IMR-90 (cell line): Measurements from ENCODE around the gene VAC14. TPM values are rescaled to one million over a fixed set of nuclear protein-coding genes. Genes with fewer than 3 reads are reported as not detected.
A peak's percentile ranks its signal among the peaks of the same experiment; 100 is the strongest.

Experiments
- ATAC-seq: fragments of 200-7000 bp; cut with Tn5 transposase; 2 replicates; pipeline ENCODE4 v1.9.1; 2020; ENCODE audit warnings: low read depth, mild to moderate bottlenecking, moderate library complexity
- BruUV-seq: library from RNA; stranded (reverse); fragments of 400-500 nt; replicated peaks from 2 replicates; lab custom pipeline; 2021; lab: Mats Ljungman, UMichigan
- CTCF ChIA-PET: fragments of 300-600 bp; formaldehyde crosslinking; extraction: SDS; loops from one replicate; lab custom pipeline; 2021; ENCODE audit warnings: antibody characterized with exemption; lab: Yijun Ruan, JAX
- POLR2A ChIA-PET: fragments of 300-600 bp; sonication (Branson Sonifier 250); formaldehyde crosslinking; loops from one replicate; lab custom pipeline; 2022; ENCODE audit warnings: antibody characterized with exemption; ENCODE audit not compliant: unreplicated experiment; lab: Charles Lee
- DNase-seq: peaks from one replicate; pipeline ENCODE4 v3.0.0; 2013
- H2AFZ ChIP-seq: replicated peaks from 2 replicates; pipeline ENCODE3; 2013; ENCODE audit warnings: low read length, mild to moderate bottlenecking; ENCODE audit not compliant: poor library complexity
- H2AK5ac ChIP-seq: 2 replicates; pipeline ENCODE4 v1.6.1; 2013; ENCODE audit warnings: low read depth, low read length, inconsistent platforms
- H2AK9ac ChIP-seq: replicated peaks from 2 replicates; pipeline ENCODE3; 2013; ENCODE audit warnings: mild to moderate bottlenecking, low read depth, low read length, moderate library complexity; ENCODE audit not compliant: poor library complexity
- H2BK120ac ChIP-seq: 2 replicates; pipeline ENCODE4 v1.6.1; 2013; ENCODE audit warnings: low read depth, low read length, inconsistent platforms
- H2BK15ac ChIP-seq: 3 replicates; pipeline ENCODE4 v1.6.1; 2013; ENCODE audit warnings: low read depth, low read length, inconsistent platforms
- H2BK20ac ChIP-seq: 2 replicates; pipeline ENCODE4 v1.6.1; 2013; ENCODE audit warnings: low read depth, mild to moderate bottlenecking, inconsistent platforms, low read length, moderate library complexity
- H2BK5ac ChIP-seq: 2 replicates; pipeline ENCODE4 v1.6.1; 2013; ENCODE audit warnings: mild to moderate bottlenecking, low read depth, low read length, inconsistent platforms; ENCODE audit not compliant: poor library complexity, severe bottlenecking
- H3K14ac ChIP-seq: replicated peaks from 2 replicates; pipeline ENCODE4 v1.6.1; 2013; ENCODE audit warnings: low read depth, low read length, inconsistent platforms
- H3K18ac ChIP-seq: 2 replicates; pipeline ENCODE4 v1.6.1; 2013; ENCODE audit warnings: low read depth, low read length, control low read depth
- H3K23ac ChIP-seq: 2 replicates; pipeline ENCODE4 v1.6.1; 2013; ENCODE audit warnings: low read depth, low read length, inconsistent platforms
- H3K27ac ChIP-seq: 2 replicates; pipeline ENCODE4 v1.5.1; 2013; ENCODE audit warnings: mild to moderate bottlenecking, control low read depth, low read length; ENCODE audit not compliant: insufficient read depth
- H3K27me3 ChIP-seq: 2 replicates; pipeline ENCODE4 v1.6.1; 2013; ENCODE audit warnings: low read length; ENCODE audit not compliant: control insufficient read depth, insufficient read depth
- H3K36me3 ChIP-seq: 2 replicates; pipeline ENCODE4 v1.6.1; 2013; ENCODE audit warnings: low read length, mixed read lengths; ENCODE audit not compliant: control insufficient read depth, insufficient read depth
- H3K4ac ChIP-seq: 2 replicates; pipeline ENCODE4 v1.6.1; 2013; ENCODE audit warnings: low read depth, low read length, inconsistent platforms
- H3K4me1 ChIP-seq: 2 replicates; pipeline ENCODE4 v1.6.1; 2013; ENCODE audit warnings: low read length, mixed read lengths; ENCODE audit not compliant: control insufficient read depth, insufficient read depth
- H3K4me2 ChIP-seq: 2 replicates; pipeline ENCODE4 v1.6.1; 2013; ENCODE audit warnings: low read depth, mild to moderate bottlenecking, control low read depth, low read length, moderate library complexity
- H3K4me3 ChIP-seq: 2 replicates; pipeline ENCODE4 v1.5.1; 2013; ENCODE audit warnings: low read depth, mild to moderate bottlenecking, control low read depth, low read length, moderate library complexity; ENCODE audit not compliant: insufficient read depth
- H3K56ac ChIP-seq: 2 replicates; pipeline ENCODE4 v1.6.1; 2013; ENCODE audit warnings: low read length, inconsistent platforms; ENCODE audit not compliant: insufficient read depth; ENCODE audit errors: extremely low read depth
- H3K79me1 ChIP-seq, 2 experiments: 2 replicates each; pipeline ENCODE4 v1.6.1; 2013; ENCODE audit warnings: low read length in 2 of 2, inconsistent platforms in 1 of 2, low read depth in 1 of 2
- H3K9ac ChIP-seq: 2 replicates; pipeline ENCODE4 v1.6.1; 2013; ENCODE audit warnings: low read depth, low read length, control low read depth
- H3K9me1 ChIP-seq: 2 replicates; pipeline ENCODE4 v1.6.1; 2013; ENCODE audit warnings: low read length, inconsistent platforms; ENCODE audit not compliant: insufficient read depth
- H3K9me3 ChIP-seq: 2 replicates; pipeline ENCODE4 v1.6.1; 2013; ENCODE audit warnings: low read length; ENCODE audit not compliant: control insufficient read depth, insufficient read depth
- H4K20me1 ChIP-seq: 2 replicates; pipeline ENCODE4 v1.6.1; 2013; ENCODE audit warnings: low read length, inconsistent platforms; ENCODE audit not compliant: insufficient read depth
- H4K5ac ChIP-seq: 2 replicates; pipeline ENCODE4 v1.6.1; 2013; ENCODE audit warnings: mild to moderate bottlenecking, low read depth, low read length, control low read depth
- H4K8ac ChIP-seq, 2 experiments: 2 replicates each; pipeline ENCODE4 v1.6.1; 2013; ENCODE audit warnings: low read depth in 2 of 2, low read length in 2 of 2, control low read depth in 1 of 2, inconsistent platforms in 1 of 2
- H4K91ac ChIP-seq: 2 replicates; pipeline ENCODE4 v1.6.1; 2013; ENCODE audit warnings: low read depth, low read length, inconsistent platforms; ENCODE audit not compliant: insufficient read depth
- POLR2A ChIP-seq: IDR thresholded peaks from 2 replicates; pipeline ENCODE4 v1.6.1; 2012; ENCODE audit warnings: mild to moderate bottlenecking, low read depth, low read length
- RAD21 ChIP-seq: IDR thresholded peaks from 2 replicates; pipeline ENCODE4 v1.6.1; 2012; ENCODE audit warnings: low read length, improper control_type of control experiment
- RFX5 ChIP-seq: IDR thresholded peaks from 2 replicates; pipeline ENCODE4 v1.8.0; 2012; ENCODE audit warnings: low read depth, mild to moderate bottlenecking, low read length, moderate library complexity
- WGBS, 2 experiments: methylation state at CpG; one replicate each; pipeline versions ENCODE4 v1.1.5 to v1.1.7; 2013; ENCODE audit warnings: missing lambda C conversion rate in 2 of 2; ENCODE audit not compliant: insufficient read length in 1 of 2; ENCODE audit errors: extremely low coverage in 2 of 2; 5-methylcytosine and 5-hydroxymethylcytosine counted together
- dilution Hi-C: fragments of 300-500 bp; cut with HindIII; formaldehyde crosslinking; loops from one replicate; pipeline ENCODE4 v1.14.3; 2018; ENCODE audit warnings: low sequenced_read_pairs; ENCODE audit not compliant: unreplicated experiment
- in situ Hi-C: fragments of 300-500 bp; cut with MboI; formaldehyde crosslinking; loops from 3 replicates; pipeline ENCODE4 v1.14.3; 2019; ENCODE audit warnings: low sequenced_read_pairs, inconsistent platforms, mixed read lengths
- intact Hi-C: fragments of 100-400 bp; cut with micrococcal nuclease; formaldehyde crosslinking; loops from 2 replicates; pipeline ENCODE4 v1.10.0; 2022
- polyA plus RNA-seq, 3 experiments: library from polyadenylated mRNA; depleted of rRNA; stranded (reverse); fragments of >200 nt; gene quantifications; 2 replicates each; pipeline ENCODE4 v1.2.3, GENCODE V29; 2012; ENCODE audit warnings: low replicate concordance in 1 of 3
- total RNA-seq: library from RNA; depleted of rRNA; stranded (reverse); fragments of >200 nt; gene quantifications from 2 replicates; pipeline ENCODE4 v1.2.3, GENCODE V29; 2012
- TF ChIP-seq, protein P1 (sequence below): fragments of 150-350 bp; IDR thresholded peaks from 2 replicates; pipeline ENCODE4 v1.6.1; 2016; ENCODE audit warnings: low read depth, mild to moderate bottlenecking, low read length, moderate library complexity, borderline replicate concordance

The VAC14 gene
- total and polyA plus RNA-seq, 2 of the 4 experiments (the other 2 are of a cell fraction), result 21.1 to 40.2 TPM

DNA sequence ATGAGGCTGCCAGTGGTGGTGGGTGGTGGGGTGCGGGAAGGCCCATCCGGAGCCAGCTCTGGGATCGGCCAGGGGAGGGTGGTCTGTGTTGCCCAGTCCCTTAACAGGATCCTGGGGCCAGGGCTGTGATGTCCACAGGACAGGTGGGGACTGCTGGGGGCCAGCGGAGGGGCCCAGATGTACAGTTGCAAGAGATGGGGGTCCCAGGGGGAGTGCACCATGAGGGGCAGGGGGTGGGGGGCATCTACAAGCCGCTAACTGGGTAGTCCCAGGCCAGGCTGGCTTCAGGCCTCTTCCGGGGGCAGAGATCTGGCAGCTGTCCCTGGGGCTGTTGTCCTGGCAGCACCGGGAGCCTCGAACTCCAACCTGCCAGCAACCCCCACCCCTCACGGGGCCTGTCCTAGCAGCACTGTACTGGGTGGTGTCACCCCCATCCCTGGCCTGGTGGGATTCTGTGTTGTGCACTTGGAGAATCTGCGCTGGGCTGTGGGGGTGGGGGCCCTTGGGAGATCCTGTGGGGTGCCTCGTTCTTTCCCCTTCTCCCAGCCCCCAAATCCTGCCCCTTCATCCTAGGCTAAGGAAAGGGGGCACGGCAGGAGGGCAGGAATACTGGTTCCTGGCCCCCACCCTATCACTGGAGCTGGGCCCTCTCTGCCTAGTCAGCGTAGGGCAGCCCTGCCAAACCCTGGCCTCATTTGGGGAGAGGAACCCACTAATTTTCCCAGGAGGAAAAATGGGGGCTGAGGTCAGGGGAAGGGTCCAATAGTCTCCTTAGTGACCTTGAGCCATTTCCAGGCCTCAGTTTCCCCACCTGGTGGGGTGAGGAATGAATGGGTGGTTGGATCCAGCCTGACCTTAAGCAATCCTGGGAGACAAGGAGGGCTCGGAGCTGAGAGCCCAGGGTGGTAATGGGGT, 116.6 kb downstream of the VAC14 start:
- dilution Hi-C loops, result no loop called here
- 34% methylated on average over 4 of the region's 14 CpGs; no CpG with 5 or more reads in 1 of the 2 experiments for WGBS, 2 experiments
- H2AK5ac ChIP-seq, result peak overlapping the region; percentile 97
- ATAC-seq (no peak), DNase-seq (no peak)
- peak overlapping the region; percentile 89 for H3K4ac ChIP-seq
- TF ChIP-seq, protein P1, sequence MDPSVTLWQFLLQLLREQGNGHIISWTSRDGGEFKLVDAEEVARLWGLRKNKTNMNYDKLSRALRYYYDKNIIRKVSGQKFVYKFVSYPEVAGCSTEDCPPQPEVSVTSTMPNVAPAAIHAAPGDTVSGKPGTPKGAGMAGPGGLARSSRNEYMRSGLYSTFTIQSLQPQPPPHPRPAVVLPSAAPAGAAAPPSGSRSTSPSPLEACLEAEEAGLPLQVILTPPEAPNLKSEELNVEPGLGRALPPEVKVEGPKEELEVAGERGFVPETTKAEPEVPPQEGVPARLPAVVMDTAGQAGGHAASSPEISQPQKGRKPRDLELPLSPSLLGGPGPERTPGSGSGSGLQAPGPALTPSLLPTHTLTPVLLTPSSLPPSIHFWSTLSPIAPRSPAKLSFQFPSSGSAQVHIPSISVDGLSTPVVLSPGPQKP, result no peak
- no peak for TF ChIP-seq RFX5
- no peak for TF ChIP-seq RAD21
- 0 out of 2 replicates have a peak, but pooled peaks have one; percentile 1 for TF ChIP-seq POLR2A
- H3K9me3 ChIP-seq, result no peaks in the 10 kb centered on the region
- 0 out of 2 replicates have a peak overlapping the region, but pooled peaks have one; percentile 1 for H4K5ac ChIP-seq
- peak overlapping the region; percentile 90 for H3K4me3 ChIP-seq
- peak overlapping the region; percentile 93 for H3K14ac ChIP-seq
- no TSS peak for BruUV-seq
- ChIA-PET POLR2A (interaction anchor here (0.5 to 0.6 kb wide), 2 partner anchors 73 to 120 kb away, joined by 3 read pairs; no protein-coding TSS in a partner anchor), CTCF (no interaction called here)
- H3K23ac ChIP-seq, result peak overlapping the region; percentile 96
- peak overlapping the region; percentile 98 for H2AK9ac ChIP-seq
- peak overlapping the region; percentile 81 for H4K91ac ChIP-seq
- peak overlapping the region; percentile 58 for H2AFZ ChIP-seq
- peaks cover 61% of the 10 kb centered on the region for H3K4me1 ChIP-seq
- peak overlapping the region; percentile 92 for H3K27ac ChIP-seq
- no peaks in the 10 kb centered on the region for H3K27me3 ChIP-seq
- H3K9ac ChIP-seq, result peak overlapping the region; percentile 93
- H4K8ac ChIP-seq, result peak overlapping the region; percentile 66 to 77; a peak in 2 of 4 replicates
- peaks cover 55% of the 10 kb centered on the region for H4K20me1 ChIP-seq
- peak overlapping the region; percentile 54; the same call in 1 of the 3 replicates for H2BK15ac ChIP-seq
- H3K36me3 ChIP-seq, result peaks cover 24% of the 10 kb centered on the region
- H3K79me1 ChIP-seq, result peaks cover 3 to 70% of the 10 kb centered on the region in 2 experiments; a peak in 3 of 4 replicates
- intact Hi-C loops, result loop anchor here (1.0 to 5.0 kb wide), 3 partner anchors 54 to 673 kb away; partner anchors contain the start of gene CALB2
- H2BK5ac ChIP-seq, result peak overlapping the region; percentile 85
- in situ Hi-C loops, result loop anchor here (5.0 to 25.0 kb wide), 3 partner anchors 53 to 678 kb away; partner anchors contain the start of gene CALB2
- H3K18ac ChIP-seq, result peak overlapping the region; percentile 0; the same call in 1 of the 2 replicates
- peak overlapping the region; percentile 82 for H2BK120ac ChIP-seq
- peak overlapping the region; percentile 61; the same call in 1 of the 2 replicates for H2BK20ac ChIP-seq
- H3K56ac ChIP-seq, result peak overlapping the region; percentile 78
- H3K4me2 ChIP-seq, result peak overlapping the region; percentile 78
- H3K9me1 ChIP-seq, result peaks cover 28% of the 10 kb centered on the region
